ENCODE measurements around the gene ZBTB43.
"Not testable (repeated sequence)": the region's sequence is repeated elsewhere in the genome, so short reads cannot be mapped to it uniquely, and the experiment has no call there.

The ZBTB43 gene

GRCh38 chr9:126814091-126814490 is 9.3 kb downstream of the ZBTB43 start:
- H3K4me3 ChIP-seq (ENCODE audit: low read length): no peak overlapping the region
- TF ChIP-seq CTCF (IDR thresholded peaks at IDR 0.05; ENCODE audit: insufficient read depth, low read depth, low read length, missing control alignments): no peak

DNA sequence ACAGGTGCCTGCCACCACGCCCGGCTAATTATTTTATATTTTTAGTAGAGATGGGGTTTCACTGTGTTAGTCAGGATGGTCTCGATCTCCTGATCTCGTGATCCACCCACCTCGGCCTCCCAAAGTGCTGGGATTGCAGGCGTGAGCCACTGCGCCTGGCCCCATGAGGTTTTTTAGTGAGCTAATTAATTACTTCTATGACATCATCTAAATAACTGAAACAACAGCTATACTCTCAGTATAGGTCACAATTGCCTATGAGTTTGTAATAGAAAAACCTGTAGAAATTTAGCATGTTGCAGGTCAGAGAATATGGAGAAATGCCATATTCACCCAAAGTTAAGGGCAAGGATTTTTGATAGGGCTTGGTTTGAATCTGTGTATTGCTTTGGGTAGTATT is 12.8 kb downstream of the ZBTB43 start:
- DNase-seq (ENCODE audit: low read depth); H3K4me3 ChIP-seq (ENCODE audit: low read length): not testable (repeated sequence)

More at GRCh38 chr9:126814091-126814490, 9.3 kb downstream of the ZBTB43 start:
- DNase-seq (ENCODE audit: low read depth): no peak

- TF ChIP-seq CTCF (IDR thresholded peaks at IDR 0.05; ENCODE audit: insufficient read depth, low read depth, low read length, missing control alignments): no peak
- no peak for DNase-seq (ENCODE audit: low read depth)
- no peak overlapping the region for H3K4me3 ChIP-seq (ENCODE audit: low read length)
Observed at GRCh38 chr9:126818482-126818881, 13.6 kb downstream of the ZBTB43 start.

DNA sequence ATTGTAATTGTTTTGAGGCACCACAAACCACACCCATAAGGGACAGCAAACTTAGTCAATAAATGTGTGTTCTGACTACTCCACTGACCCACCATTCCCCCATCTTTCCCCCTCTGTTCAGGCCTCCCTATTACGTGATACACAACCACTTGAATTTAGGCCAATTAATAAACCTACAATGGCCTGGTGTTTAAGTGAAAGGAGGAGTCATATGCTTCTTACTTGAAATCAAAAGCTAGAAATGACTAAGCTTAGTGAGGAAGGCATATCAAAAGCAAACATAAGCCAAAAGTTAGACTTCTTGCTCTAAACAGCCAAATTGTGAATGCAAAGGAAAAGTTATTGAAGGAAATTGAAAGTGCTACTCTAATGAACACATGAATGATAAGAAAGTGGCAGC is 14.6 kb downstream of the ZBTB43 start:
- no peak for TF ChIP-seq CTCF (IDR thresholded peaks at IDR 0.05; ENCODE audit: insufficient read depth, low read depth, low read length, missing control alignments)
- no peak for DNase-seq (ENCODE audit: low read depth)

DNA sequence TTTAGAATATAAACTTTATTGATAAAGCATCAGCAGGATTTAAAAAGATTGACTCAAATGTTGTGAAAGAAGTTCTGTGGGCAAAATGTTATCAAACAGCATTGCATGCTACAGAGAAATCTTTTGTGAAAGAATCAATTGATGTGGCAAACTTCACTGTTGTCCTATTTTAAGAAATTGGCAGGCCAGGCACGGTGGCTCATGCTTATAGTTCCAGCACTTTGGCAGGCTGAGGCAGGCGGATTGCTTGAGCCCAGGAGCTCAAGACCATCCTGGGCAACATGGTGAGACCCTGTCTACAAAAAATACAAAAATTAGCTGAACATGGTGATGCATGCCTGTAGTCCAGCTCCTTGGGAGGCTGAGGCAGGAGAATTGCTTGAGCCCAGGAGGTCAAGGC is 17.4 kb downstream of the ZBTB43 start:
- H3K4me3 ChIP-seq (ENCODE audit: low read length): no peak overlapping the region
- DNase-seq (ENCODE audit: low read depth): no peak
- TF ChIP-seq CTCF (IDR thresholded peaks at IDR 0.05; ENCODE audit: insufficient read depth, low read depth, low read length, missing control alignments): no peak

More for the DNA sequence above, 14.6 kb downstream of the ZBTB43 start:
- no peak overlapping the region for H3K4me3 ChIP-seq (ENCODE audit: low read length)

GRCh38 chr9:126822873-126823272 is 18.0 kb downstream of the ZBTB43 start:
- DNase-seq (ENCODE audit: low read depth): no peak
- H3K4me3 ChIP-seq (ENCODE audit: low read length): no peak overlapping the region
- TF ChIP-seq CTCF (IDR thresholded peaks at IDR 0.05; ENCODE audit: insufficient read depth, low read depth, low read length, missing control alignments): no peak

- H3K4me3 ChIP-seq (ENCODE audit: low read length): not testable (repeated sequence)
Observed at GRCh38 chr9:126824052-126824451, 19.2 kb downstream of the ZBTB43 start.

DNA sequence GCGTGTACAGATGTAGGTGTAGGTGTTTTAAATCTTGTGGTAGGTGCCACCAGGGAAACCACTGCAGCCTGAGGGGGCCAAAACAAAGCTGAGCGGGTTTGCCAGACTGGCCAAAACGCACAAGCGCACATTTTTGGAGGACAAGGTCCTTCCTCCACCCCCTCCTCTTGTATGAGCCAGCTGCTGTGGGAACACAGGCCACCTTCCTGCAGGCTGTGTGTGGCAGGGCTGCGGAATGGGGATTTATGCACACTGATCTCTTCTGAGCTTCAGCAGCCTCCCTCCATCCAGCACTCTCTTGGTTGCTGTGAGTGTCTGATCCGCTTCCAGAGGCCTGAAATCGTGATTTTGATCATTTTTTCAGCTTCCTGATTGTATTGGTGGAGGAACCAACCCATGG is 22.4 kb downstream of the ZBTB43 start:
- H3K4me3 ChIP-seq (ENCODE audit: low read length): no peak overlapping the region
- no peak for TF ChIP-seq CTCF (IDR thresholded peaks at IDR 0.05; ENCODE audit: insufficient read depth, low read depth, low read length, missing control alignments)
- no peak for DNase-seq (ENCODE audit: low read depth)

More at GRCh38 chr9:126824052-126824451, 19.2 kb downstream of the ZBTB43 start:
- DNase-seq (ENCODE audit: low read depth): not testable (repeated sequence)
